Kidney (tissue), 14 donors: ENCODE results near the gene FBN2. TPM values are rescaled to one million over a fixed set of nuclear protein-coding genes. Genes with fewer than 3 reads are reported as not detected.

ENCODE experiments used
- DNase-seq, 5 donors: peaks; one replicate each; pipeline ENCODE4 v3.0.0-alpha.2; 2013 to 2020
- FAIRE-seq: peaks from 2 replicates; lab custom pipeline; 2012; peaks lifted over from hg19 to GRCh38; lab: Jason Lieb, UNC
- H3K27ac ChIP-seq, 2 donors: one replicate each; pipeline ENCODE4 v1.7.0; 2013; ENCODE audit warnings: low read depth in 2 of 2, low read length in 2 of 2, inconsistent platforms in 1 of 2
- H3K27me3 ChIP-seq: one replicate; pipeline ENCODE4 v1.7.1; 2013; ENCODE audit warnings: low read length, inconsistent platforms; ENCODE audit not compliant: control insufficient read depth, insufficient read depth
- H3K36me3 ChIP-seq, 3 donors: one replicate each; pipeline versions ENCODE4 v1.7.0 to v1.7.1; 2013; ENCODE audit warnings: low read length in 3 of 3, control low read depth in 1 of 3, inconsistent platforms in 1 of 3; ENCODE audit not compliant: insufficient read depth in 3 of 3, control insufficient read depth in 2 of 3
- H3K4me1 ChIP-seq, 3 donors: one replicate each; pipeline versions ENCODE4 v1.7.0 to v1.7.1; 2013; ENCODE audit warnings: low read length in 3 of 3, inconsistent platforms in 1 of 3, low read depth in 1 of 3; ENCODE audit not compliant: control insufficient read depth in 2 of 3, insufficient read depth in 2 of 3
- H3K4me3 ChIP-seq, 3 donors: one replicate each; pipeline versions ENCODE4 v1.7.0 to v1.8.1; 2013; ENCODE audit warnings: low read length in 3 of 3, control low read depth in 1 of 3, inconsistent platforms in 1 of 3
- H3K9ac ChIP-seq, 3 donors: one replicate each; pipeline versions ENCODE4 v1.7.0 to v1.7.1; 2013; ENCODE audit warnings: low read length in 3 of 3, control low read depth in 1 of 3, inconsistent platforms in 1 of 3
- H3K9me3 ChIP-seq, 3 donors: one replicate each; pipeline versions ENCODE4 v1.7.0 to v1.7.1; 2013; ENCODE audit warnings: low read length in 3 of 3, control low read depth in 1 of 3, inconsistent platforms in 1 of 3; ENCODE audit not compliant: control insufficient read depth in 2 of 3, insufficient read depth in 1 of 3
- intact Hi-C: fragments of 100-400 bp; cut with DNase I; formaldehyde crosslinking; loops from one replicate; pipeline ENCODE4 v1.11.1; 2022
- polyA plus RNA-seq: library from polyadenylated mRNA; stranded (reverse); fragments of 350-450 nt; fragmentation: Illumina TruSeq; extraction: RNeasy Lipid Tissue Mini Kit (QIAGEN cat#74804); gene quantifications from one replicate; pipeline ENCODE4 v1.2.3, GENCODE V29; 2014; ENCODE audit warnings: low read depth, low replicate concordance; ENCODE audit not compliant: insufficient read depth
- total RNA-seq: library from RNA; stranded (reverse); fragmentation: NEBNext Ultra II Directional; extraction: Animal tissue kit (Norgen Biotek cat#: 25700); gene quantifications from one replicate; pipeline ENCODE4 v1.2.1, GENCODE V29; 2021
- TF ChIP-seq, protein P1 (sequence below): IDR thresholded peaks from 3 replicates; pipeline ENCODE4 v1.5.1; 2012; ENCODE audit warnings: mild to moderate bottlenecking, moderate library complexity, borderline replicate concordance; ENCODE audit not compliant: insufficient read depth; ENCODE audit errors: extremely low read depth
- donor health status: control.
- donor health status: control.
- donor health status: control.
- donor health status: control.
- donor health status: control.
- donor health status: DM: yes; HTN: yes; CAD: no.
- donor health status: Normal renal cell carcinoma (clear cell type).

Gene FBN2
- total and polyA plus RNA-seq, 2 donors from 2014 or later = 0.11 to 1.0 TPM

DNA sequence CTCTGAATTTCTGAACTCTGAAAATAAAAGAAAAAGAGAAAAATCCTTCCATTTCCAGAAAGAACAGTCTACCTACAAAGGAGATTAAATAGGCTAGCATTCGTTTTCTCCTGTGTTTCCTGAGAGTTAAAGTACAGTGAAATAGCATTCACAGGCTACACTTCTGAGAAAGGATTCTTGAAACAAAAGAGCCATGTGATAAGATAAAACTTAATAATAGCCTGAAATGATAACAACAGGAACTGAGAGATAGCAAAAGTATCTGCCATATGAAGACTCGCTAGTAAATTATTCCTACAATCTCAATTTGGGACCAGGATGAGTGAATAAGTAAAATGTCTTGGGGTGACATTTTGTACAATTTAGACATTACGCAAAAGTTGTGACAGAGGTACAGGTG, 62.4 kb downstream of the FBN2 start:
- intact Hi-C loops = no loop called here
- Histone ChIP-seq H3K4me3 (no peak overlapping the region), H3K36me3 (no peaks in the 10 kb centered on the region), H3K27ac (no peak overlapping the region), H3K9me3 (no peaks in the 10 kb centered on the region), H3K4me1 (no peaks in the 10 kb centered on the region), H3K9ac (no peak overlapping the region), H3K27me3 (no peaks in the 10 kb centered on the region)
- no peak for FAIRE-seq
- DNase-seq = no peak
- TF ChIP-seq, protein P1, sequence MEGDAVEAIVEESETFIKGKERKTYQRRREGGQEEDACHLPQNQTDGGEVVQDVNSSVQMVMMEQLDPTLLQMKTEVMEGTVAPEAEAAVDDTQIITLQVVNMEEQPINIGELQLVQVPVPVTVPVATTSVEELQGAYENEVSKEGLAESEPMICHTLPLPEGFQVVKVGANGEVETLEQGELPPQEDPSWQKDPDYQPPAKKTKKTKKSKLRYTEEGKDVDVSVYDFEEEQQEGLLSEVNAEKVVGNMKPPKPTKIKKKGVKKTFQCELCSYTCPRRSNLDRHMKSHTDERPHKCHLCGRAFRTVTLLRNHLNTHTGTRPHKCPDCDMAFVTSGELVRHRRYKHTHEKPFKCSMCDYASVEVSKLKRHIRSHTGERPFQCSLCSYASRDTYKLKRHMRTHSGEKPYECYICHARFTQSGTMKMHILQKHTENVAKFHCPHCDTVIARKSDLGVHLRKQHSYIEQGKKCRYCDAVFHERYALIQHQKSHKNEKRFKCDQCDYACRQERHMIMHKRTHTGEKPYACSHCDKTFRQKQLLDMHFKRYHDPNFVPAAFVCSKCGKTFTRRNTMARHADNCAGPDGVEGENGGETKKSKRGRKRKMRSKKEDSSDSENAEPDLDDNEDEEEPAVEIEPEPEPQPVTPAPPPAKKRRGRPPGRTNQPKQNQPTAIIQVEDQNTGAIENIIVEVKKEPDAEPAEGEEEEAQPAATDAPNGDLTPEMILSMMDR = no peak

DNA sequence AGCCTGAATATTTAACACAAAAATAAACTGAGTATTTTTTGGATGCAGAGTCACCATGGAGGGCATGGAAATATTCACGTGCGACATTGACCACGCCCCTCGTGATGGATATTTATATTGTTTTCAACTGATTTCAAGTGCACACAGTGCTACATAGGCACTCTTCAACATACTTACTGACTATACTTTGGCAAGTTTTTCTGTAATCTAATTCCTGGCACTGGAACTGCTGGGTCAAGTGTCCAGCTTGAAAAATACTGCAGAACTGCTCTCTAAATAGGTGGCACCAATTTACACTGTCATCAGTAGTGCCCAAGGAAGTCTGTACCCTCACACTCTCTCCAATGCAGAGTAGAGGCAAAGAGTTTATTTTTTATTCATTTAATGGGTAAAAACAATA, 65.1 kb downstream of the FBN2 start:
- intact Hi-C loops = no loop called here

DNA sequence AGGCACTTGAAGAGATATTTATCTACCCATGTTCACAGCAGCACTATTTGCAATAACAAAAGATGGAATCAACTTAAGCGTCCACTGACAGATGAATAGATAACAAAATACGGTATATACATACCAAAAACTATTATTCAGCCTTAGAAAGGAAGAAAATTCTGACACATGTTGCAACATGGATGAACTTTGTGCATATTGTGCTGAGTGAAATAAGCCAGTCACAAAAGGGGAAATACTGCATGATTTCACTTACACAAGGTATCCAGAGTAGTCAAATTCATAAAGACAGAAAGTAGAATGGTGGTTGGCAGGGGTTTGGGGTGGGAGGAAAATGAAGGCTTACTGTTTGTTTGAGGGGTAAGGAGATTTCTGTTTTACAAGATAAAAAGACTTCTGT, 66.0 kb downstream of the FBN2 start:
- no peak for FAIRE-seq

More for the DNA sequence above, 65.1 kb downstream of the FBN2 start:
- no peak for DNase-seq
- no peak overlapping the region for H3K27ac ChIP-seq
- TF ChIP-seq, protein P1 = no peak
- no peaks in the 10 kb centered on the region for H3K4me1 ChIP-seq
- H3K9me3 ChIP-seq = no peaks in the 10 kb centered on the region
- H3K27me3 ChIP-seq = no peaks in the 10 kb centered on the region
- no peaks in the 10 kb centered on the region for H3K36me3 ChIP-seq
- H3K9ac ChIP-seq = no peak overlapping the region
- H3K4me3 ChIP-seq = no peak overlapping the region
- no peak for FAIRE-seq

More for the DNA sequence above, 66.0 kb downstream of the FBN2 start:
- H3K27ac ChIP-seq = no peak overlapping the region
- H3K4me1 ChIP-seq = no peaks in the 10 kb centered on the region
- TF ChIP-seq, protein P1 = no peak
- no peaks in the 10 kb centered on the region for H3K36me3 ChIP-seq
- no peaks in the 10 kb centered on the region for H3K9me3 ChIP-seq
- H3K27me3 ChIP-seq = no peaks in the 10 kb centered on the region
- H3K9ac ChIP-seq = no peak overlapping the region
- DNase-seq = no peak
- no peak overlapping the region for H3K4me3 ChIP-seq
- intact Hi-C loops = no loop called here
